Left lung (tissue), 10 donors: ENCODE measurements around the gene ICAM4. TPM values are rescaled to one million over a fixed set of nuclear protein-coding genes. Genes with fewer than 3 reads are reported as not detected.

Experiments used
- ATAC-seq: fragments of 200-7000 bp; cut with Tn5 transposase; one replicate; pipeline ENCODE4 v1.9.1; 2020; ENCODE audit warnings: moderate library complexity
- DNase-seq, 4 donors: peaks; one replicate each; pipeline ENCODE4 v3.0.0-alpha.2; 2013 to 2020
- H3K27ac ChIP-seq, 2 donors: fragments of 200-600 bp; sonication (generic) in 1 of 2; one replicate each; pipeline versions ENCODE4 v1.5.0 to v1.8.0; 2020 to 2021
- H3K27me3 ChIP-seq, 2 donors: fragments of 200-600 bp; sonication (generic) in 1 of 2; one replicate each; pipeline versions ENCODE4 v1.5.0 to v1.8.0; 2020 to 2021
- H3K36me3 ChIP-seq, 2 donors: fragments of 200-600 bp; sonication (generic) in 1 of 2; one replicate each; pipeline versions ENCODE4 v1.5.0 to v1.8.0; 2020 to 2021
- H3K4me1 ChIP-seq, 2 donors: fragments of 200-600 bp; one replicate each; pipeline ENCODE4 v1.8.0; 2021
- H3K4me3 ChIP-seq, 2 donors: fragments of 200-600 bp; sonication (generic) in 1 of 2; one replicate each; pipeline versions ENCODE4 v1.5.0 to v1.8.0; 2020 to 2021; ENCODE audit warnings: mild to moderate bottlenecking in 1 of 2
- H3K9me3 ChIP-seq, 2 donors: fragments of 200-600 bp; sonication (generic) in 1 of 2; one replicate each; pipeline versions ENCODE4 v1.5.0 to v1.8.0; 2020 to 2021
- intact Hi-C, 2 donors: fragments of 100-400 bp; cut with DNase I; formaldehyde crosslinking; loops; one replicate each; pipeline versions ENCODE4 v1.11.2 to v1.14.2; 2022
- polyA plus RNA-seq, 6 donors: library from polyadenylated mRNA; unstranded; fragments of 120-200 nt; gene quantifications; one replicate each; pipeline ENCODE4 v1.2.1, GENCODE V29; 2013; ENCODE audit not compliant: insufficient read length in 6 of 6
- total RNA-seq, 2 donors: library from RNA; stranded (reverse); fragmentation: NEBNext Ultra II Directional; extraction: Animal tissue kit (Norgen Biotek cat#: 25700); gene quantifications; one replicate each; pipeline ENCODE4 v1.2.1, GENCODE V29; 2021
- TF ChIP-seq, protein P1 (sequence below), 2 donors: fragments of 200-600 bp; sonication (generic) in 1 of 2; IDR thresholded peaks; one replicate each; pipeline versions ENCODE4 v1.5.0 to v1.8.0; 2021; ENCODE audit warnings: antibody characterized with exemption in 2 of 2
- donor health status: DM: no; HTN: yes; CAD: no.
- donor health status: DM: no; HTN: no; CAD: no.

ICAM4 gene
- total and polyA plus RNA-seq, 8 donors, result 4.5 to 25.3 (median 14.7) TPM

DNA sequence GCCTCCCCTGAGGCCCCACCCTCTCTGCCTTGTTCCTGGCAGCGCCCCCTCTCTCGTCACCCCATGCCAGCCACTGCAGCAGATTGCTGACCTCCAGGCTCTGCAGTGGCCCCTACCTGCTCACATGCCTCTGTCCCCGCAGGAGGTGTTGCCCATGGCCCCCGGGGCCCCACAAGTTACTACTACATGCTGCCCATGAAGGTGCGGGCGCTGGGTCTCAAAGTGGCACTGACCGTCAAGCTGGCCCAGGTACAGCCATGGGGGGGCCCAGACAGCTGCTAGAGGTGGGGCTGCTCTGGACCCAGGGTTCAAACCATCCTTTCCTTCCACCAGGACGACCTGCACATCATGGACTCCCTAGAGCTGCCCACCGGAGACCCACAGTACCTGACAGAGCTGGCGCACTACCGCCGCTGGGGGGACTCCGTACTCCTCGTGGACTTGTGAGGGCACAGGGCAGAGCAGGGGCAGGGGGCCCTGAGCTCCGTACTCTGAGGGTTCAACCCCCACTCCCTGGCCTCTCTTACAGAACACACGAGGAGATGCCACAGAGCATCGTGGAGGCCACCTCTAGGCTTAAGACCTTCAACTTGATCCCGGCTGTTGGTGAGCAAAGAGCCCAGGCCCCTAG, 28.6 kb upstream of the ICAM4 start:
- Histone ChIP-seq H3K4me1 (peaks cover 0 to 17% of the 10 kb centered on the region in 2 donors), H3K27ac (no peak overlapping the region), H3K4me3 (no peak overlapping the region), H3K9me3 (no peaks in the 10 kb centered on the region), H3K36me3 (peaks cover 0 to 51% of the 10 kb centered on the region in 2 donors), H3K27me3 (no peaks in the 10 kb centered on the region)
- intact Hi-C loops, result loop anchor here (5.0 kb wide), 2 partner anchors 124 to 134 kb away; partner anchors contain the start of gene TYK2 (in 1 of the 2)
- TF ChIP-seq, protein P1, sequence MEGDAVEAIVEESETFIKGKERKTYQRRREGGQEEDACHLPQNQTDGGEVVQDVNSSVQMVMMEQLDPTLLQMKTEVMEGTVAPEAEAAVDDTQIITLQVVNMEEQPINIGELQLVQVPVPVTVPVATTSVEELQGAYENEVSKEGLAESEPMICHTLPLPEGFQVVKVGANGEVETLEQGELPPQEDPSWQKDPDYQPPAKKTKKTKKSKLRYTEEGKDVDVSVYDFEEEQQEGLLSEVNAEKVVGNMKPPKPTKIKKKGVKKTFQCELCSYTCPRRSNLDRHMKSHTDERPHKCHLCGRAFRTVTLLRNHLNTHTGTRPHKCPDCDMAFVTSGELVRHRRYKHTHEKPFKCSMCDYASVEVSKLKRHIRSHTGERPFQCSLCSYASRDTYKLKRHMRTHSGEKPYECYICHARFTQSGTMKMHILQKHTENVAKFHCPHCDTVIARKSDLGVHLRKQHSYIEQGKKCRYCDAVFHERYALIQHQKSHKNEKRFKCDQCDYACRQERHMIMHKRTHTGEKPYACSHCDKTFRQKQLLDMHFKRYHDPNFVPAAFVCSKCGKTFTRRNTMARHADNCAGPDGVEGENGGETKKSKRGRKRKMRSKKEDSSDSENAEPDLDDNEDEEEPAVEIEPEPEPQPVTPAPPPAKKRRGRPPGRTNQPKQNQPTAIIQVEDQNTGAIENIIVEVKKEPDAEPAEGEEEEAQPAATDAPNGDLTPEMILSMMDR (IDR thresholded peaks at IDR 0.05), result no peak
- ATAC-seq, result no peak
- DNase-seq, result no peak

DNA sequence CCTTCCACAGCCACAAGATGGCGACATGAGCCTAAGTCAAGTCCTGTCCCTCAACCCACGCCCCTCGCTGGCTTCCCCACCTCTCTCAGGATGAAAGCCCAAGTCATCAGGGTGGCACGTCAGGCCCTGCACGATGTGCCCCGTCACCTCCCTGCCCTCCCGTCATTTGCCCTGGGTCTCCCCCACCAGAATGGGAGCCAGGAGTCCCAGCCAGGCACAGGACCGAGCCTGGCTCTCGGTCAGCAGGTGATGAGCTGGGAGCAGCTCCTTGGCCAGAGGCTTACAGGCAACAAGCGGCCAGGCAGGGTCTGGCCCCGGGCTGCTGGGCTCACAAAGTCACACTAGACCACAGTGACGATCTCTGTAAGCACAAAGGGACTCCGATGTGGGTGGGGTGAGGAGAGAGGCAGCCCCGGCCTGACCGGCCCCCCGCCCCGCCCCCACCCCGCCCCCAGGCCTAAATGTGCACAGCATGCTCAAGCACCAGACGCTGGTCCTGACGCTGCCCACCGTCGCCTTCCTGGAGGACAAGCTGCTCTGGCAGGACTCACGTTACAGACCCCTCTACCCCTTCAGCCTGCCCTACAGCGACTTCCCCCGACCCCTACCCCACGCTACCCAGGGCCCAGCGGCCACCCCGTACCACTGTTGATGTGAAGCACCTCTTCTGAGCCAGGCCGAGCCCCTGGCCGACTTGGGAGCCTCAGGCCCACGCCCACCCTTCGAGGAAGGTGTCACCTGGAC, 27.4 kb upstream of the ICAM4 start:
- DNase-seq (peak in 3 of 4 donors; percentile 88 to 92 (median 92)), ATAC-seq (peak; percentile 74)
- TF ChIP-seq, protein P1 (IDR thresholded peaks at IDR 0.05), result peak; percentile 61 to 77
- H3K27ac ChIP-seq, result peak overlapping the region; percentile 57 to 82
- intact Hi-C loops, result loop anchor here (5.0 kb wide), 2 partner anchors 123 to 133 kb away; partner anchors contain the start of gene TYK2 (in 1 of the 2)
- H3K4me1 ChIP-seq, result peaks cover 0 to 10% of the 10 kb centered on the region in 2 donors
- peaks cover 0 to 45% of the 10 kb centered on the region in 2 donors for H3K36me3 ChIP-seq
- H3K4me3 ChIP-seq, result no peak overlapping the region
- H3K9me3 ChIP-seq, result no peaks in the 10 kb centered on the region
- no peaks in the 10 kb centered on the region for H3K27me3 ChIP-seq

DNA sequence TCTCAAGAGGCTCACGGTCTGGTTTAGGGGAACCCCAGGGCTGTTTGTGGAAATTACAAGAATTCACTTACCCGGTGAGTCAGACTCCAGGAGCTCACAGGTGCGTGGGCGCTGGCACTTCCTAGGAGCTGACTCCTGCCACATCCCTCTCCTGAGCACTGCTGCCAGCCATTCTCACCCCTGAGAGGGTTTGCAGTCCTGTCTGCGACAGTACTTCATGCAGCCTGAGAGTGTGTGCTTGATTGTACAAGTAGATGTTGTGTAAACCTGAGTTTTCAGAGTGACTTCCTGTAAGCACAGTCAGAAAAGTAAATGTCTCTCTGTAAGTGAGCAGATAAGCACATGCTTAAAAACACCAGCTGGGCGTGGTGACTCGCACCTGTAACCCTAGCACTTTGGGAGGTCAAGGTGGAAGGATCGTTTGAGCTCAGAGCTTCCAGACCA, 26.6 kb upstream of the ICAM4 start:
- Histone ChIP-seq H3K27ac (peak overlapping the region; percentile 57 to 82), H3K9me3 (no peaks in the 10 kb centered on the region), H3K27me3 (no peaks in the 10 kb centered on the region), H3K36me3 (peaks cover 0 to 37% of the 10 kb centered on the region in 2 donors), H3K4me1 (peaks cover 0 to 10% of the 10 kb centered on the region in 2 donors), H3K4me3 (no peak overlapping the region)
- intact Hi-C loops, result no loop called here
- ATAC-seq, result peak; percentile 86
- TF ChIP-seq, protein P1 (IDR thresholded peaks at IDR 0.05), result no peak
- peak in 3 of 4 donors; percentile 74 to 89 (median 86) for DNase-seq

DNA sequence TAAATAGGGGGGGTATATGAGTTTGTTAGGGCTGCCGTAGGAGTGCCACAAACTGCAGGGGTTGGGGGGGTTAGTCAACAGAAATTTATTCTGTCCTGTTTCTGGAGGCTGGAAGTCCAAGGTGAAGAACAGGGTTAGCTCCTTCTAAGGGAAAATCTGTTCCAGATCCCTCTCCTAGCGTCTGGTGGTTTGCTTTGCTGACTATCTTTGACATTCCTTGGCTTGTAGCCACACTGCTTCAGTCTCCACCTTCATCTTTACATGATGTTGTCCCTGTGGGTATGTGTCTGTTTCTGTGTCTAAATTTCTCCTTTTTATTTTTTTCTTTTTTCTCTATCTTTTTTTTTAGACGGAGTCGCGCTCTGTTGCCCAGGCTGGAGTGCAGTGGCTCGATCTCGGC, 24.0 kb upstream of the ICAM4 start:
- DNase-seq (no peak), ATAC-seq (no peak)
- Histone ChIP-seq H3K4me1 (peaks cover 0 to 18% of the 10 kb centered on the region in 2 donors), H3K9me3 (no peaks in the 10 kb centered on the region), H3K27ac (no peak overlapping the region), H3K4me3 (no peak overlapping the region), H3K27me3 (no peaks in the 10 kb centered on the region), H3K36me3 (peaks cover 0 to 11% of the 10 kb centered on the region in 2 donors)
- TF ChIP-seq, protein P1 (IDR thresholded peaks at IDR 0.05), result no peak
- intact Hi-C loops, result no loop called here

DNA sequence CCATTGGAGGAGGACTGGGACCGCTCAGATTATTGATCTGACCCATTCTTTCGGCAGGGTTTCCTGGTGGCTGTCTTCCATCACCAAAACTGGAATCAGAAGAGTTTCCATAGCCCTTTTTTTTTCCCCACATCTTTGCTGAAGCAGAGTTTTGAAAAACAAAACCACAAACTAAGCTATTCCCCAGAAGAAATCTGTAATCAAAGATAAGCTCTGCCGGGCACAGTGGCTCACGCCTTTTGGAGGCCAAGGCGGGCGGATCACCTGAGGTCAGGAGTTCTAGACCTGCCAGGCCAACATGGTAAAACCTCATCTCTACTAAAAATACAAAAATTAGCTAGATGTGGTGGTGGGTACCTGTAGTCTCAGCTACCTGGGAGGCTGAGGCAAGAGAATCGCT, 20.0 kb upstream of the ICAM4 start:
- H3K9me3 ChIP-seq, result no peaks in the 10 kb centered on the region
- DNase-seq (no peak), ATAC-seq (no peak)
- no peaks in the 10 kb centered on the region for H3K36me3 ChIP-seq
- intact Hi-C loops, result no loop called here
- TF ChIP-seq, protein P1 (IDR thresholded peaks at IDR 0.05), result no peak
- peaks cover 0 to 36% of the 10 kb centered on the region in 2 donors for H3K4me1 ChIP-seq
- no peaks in the 10 kb centered on the region for H3K27me3 ChIP-seq
- no peak overlapping the region for H3K4me3 ChIP-seq
- H3K27ac ChIP-seq, result peak overlapping the region in 1 of 2 donors; percentile 99
